Activated CD4-positive, CD25-positive, alpha-beta regulatory T cell treated with anti-CD3 and anti-CD28 coated beads, Interleukin-2, amount 50 U/mL, for 72 hours (primary cell): ENCODE data around the gene MYPOP.
"Not testable (repeated sequence)": the region's sequence is repeated elsewhere in the genome, so short reads cannot be mapped to it uniquely, and the experiment has no call there.

Source experiments
- DNase-seq: peaks from one replicate; pipeline ENCODE4 v3.0.0; 2021

Gene MYPOP

DNA sequence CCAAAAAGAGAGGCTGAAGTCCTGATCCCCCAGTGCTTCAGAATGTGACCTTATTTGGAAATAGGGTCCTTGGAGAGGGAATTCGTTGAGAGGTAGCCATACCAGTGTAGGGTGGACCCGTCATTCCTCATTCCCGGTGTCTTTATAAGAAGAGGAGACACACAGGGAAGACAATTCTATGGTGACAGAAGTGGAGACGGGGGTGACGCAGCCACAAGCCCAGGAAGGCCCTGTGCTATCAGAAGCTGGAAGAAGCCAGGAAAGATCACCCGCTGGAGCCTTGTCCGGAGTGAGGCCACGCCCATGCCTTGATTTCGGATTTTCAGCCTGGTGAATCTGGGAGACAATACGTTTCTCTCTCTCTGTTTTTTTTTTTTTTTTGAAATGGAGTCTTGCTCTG lies 2.6 kb upstream of the MYPOP start:
- no peak for DNase-seq

DNA sequence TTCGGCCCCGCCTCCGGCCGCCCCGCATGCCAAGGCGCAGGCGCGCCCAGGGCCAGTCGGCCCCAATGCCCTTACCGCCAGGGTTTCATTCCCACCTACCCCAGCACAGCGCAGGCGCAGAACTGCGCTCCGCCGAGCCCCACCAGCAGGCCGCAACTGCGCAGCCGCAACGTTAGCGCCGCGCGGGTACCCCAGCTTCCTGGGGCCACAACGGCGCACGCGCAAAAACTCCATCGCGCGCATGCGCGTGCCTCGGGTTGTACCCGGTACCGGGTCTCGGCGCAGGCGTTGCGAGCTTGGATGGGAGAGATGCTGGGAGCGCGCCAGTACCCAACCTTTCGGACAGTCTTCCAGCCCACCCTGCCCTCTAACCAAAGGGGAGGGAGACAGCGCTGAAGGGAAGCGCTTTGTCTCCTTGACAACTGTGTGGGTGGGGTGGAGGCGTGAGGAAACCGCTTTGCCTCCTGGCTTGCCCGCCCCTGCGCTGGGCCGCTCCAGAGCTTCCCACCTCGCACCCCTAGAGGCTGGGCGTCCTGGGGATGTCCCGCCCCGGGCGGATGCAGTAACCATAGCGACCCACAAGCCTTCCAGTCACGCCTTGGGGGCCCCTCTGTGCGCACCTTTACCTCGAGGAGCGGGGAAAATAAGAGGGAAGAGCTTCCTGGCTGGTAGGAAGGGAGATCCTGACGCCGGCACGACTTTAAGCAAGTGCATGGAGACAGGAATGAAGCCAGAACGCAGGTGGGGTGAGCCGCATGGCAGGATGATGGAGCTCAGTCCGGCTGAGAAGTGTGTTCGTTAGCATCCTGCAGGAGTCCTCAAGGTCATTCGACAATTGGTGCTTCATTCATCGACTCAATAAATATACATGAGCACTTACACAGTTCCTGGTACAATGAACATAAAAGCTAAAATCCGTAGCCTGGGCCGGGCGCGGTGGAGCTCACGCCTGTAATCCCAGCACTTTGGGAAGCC lies 525 bp upstream of the MYPOP start:
- DNase-seq, result peak; percentile 100

DNA sequence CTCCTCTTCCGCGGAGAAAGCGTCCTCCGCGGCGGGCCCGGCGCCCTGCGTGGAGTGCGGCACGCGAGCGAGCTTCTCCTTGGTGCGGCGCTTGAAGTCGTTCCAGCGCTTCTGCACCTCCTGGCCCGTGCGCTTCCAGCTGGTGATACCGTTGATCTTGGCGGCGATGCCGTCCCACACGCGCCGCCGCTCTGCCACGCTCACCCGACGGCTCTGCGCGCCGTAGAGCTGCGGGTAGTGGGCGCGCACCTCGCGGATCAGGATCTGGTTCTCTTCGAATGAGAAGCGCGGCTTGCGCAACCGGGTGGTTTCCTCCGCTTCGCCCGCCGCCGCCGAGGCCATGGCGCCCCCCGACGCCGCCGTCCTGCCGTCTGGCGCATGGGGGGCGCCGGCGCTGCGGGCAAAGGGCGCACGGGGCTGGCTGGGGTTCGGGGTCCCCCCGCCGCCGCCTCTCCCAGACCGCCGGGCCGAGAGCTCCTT lies 941 bp downstream of the MYPOP start:
- peak; percentile 38 for DNase-seq

DNA sequence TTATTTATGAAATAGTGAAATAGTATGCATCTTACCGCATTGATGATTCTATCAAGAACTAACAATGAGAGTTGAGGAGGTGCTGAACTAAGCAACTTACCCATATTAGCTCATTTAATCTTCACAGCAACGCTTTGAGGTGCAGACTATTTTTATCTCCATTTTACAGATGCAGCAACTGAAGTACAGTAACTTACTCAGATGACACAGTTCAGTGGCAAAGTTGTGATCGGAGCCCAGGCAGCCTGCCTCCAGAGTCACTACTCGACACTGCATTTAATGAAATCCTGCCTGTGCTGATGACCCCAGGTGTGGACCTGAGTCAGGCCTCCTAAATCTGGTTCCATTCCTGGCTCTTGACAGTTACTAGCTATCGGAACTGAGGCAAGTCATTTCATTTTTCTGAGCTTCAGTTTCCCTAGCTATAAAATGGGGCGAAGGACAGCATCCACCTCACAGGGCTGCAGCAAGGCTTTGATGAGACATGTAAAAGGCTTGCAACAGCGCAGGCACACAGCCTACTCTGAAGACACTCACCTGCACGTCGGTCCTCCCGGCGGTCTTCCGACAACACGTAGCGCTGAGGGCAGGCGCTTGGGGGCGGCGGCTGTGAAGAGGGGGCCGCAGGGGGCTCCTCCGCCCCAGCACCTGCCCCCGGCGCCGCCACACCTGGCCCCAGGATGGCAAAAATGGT lies 1.5 kb downstream of the MYPOP start:
- DNase-seq, result no peak

DNA sequence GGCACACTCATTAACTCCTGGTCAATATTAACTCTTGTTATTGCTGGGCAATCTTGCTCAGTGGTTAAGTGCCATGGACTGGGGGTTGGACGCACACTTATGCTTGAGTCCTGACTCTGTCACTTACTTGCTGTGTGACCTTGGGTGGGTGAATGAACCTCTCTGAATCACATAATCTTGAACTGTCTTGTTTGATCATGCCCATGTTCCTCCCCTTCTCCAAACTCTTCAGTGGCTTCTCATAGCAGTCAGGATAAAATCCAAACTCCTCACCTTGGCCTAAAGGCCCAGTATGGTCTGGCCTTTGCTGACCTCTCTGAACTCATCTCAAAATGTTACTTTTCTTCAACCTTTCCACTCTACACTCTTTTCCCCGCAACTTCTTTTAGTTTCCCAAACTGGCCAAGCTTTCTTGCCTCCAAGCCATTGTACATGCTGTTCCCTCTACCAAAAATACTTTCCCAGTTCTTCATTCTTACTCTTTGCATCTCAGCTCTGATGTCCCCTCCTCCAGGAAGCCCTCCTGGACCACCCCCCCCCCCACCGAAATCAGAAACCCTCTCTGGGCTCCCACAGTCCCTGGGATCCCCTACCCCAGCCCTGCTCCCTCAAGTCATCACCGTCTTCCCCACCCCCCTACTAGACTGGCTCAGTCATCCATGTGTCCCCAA lies 2.4 kb downstream of the MYPOP start:
- no peak for DNase-seq

DNA sequence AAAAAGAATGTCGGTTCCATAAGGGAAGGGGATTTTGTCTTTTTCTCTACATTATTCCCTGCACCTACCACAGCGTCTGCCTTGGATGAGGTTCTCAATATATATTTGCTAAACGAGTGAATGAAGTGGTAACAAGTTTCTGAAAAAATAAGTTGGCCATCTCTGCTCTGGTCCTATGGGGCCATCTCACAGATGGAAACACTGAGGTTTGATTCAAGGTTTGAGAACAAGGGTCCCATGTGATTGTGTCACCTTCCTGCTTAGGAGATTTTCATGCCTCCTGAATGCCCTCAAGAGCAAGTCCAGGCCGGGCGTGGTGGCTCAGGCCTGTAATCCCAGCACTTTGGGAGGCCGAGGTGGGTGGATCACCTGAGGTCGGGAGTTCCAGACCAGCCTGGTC lies 3.2 kb downstream of the MYPOP start:
- DNase-seq, result no peak

DNA sequence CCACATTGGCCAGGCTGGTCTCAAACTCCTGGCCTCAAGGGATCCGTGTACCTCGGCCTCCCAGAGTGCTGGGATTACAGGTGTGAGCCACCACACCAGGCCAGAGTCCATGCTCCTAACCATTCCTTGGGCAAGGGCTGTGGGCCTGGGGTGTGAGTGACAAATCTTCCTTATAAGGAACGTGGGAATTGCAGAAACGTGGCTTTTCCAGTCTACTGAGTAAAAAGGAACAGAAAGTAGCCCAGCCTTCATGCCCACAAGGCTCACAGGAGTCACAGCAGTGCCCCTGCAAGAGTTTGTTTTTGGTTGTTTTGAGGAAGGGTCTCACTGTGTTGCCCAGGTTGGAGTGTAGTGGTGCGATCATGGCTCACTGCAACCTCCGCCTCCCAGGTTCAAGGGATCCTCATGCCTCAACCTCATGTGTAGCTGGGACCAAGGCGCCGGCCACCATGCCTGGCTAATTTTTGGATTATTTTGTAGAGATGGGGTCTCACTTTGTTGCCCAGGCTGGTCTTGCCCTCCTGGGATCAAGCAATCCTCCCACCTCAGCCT lies 5.1 kb downstream of the MYPOP start:
- DNase-seq, result no peak

DNA sequence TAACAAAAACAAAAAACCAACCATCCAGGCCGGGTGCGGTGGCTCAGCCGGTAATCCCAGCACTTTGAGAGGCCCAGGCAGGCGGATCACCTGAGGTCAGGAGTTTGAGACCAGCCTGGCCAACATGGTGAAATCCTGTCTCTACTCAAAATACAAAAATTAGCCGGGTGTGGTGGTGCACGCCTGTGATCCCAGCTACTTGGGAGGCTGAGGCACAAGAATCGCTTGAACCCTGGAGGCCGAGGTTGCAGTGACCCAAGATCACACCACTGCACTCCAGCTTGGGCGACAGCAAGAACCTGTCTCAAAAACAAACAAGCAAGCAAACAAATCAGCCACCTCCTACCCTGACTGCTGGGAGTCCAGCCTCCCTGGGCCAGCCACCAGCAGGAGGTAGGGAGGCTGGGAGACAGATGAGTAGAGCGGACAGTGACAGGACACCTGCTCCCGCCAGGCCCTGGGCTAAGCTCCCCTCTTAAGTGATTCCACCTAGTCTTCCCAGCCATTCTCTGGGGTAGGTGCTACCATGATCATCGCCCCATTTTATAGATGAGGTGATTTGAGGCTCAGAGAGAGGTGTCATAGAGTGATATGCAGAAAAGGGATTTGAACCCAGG lies 6.3 kb downstream of the MYPOP start:
- DNase-seq, result not testable (repeated sequence)

DNA sequence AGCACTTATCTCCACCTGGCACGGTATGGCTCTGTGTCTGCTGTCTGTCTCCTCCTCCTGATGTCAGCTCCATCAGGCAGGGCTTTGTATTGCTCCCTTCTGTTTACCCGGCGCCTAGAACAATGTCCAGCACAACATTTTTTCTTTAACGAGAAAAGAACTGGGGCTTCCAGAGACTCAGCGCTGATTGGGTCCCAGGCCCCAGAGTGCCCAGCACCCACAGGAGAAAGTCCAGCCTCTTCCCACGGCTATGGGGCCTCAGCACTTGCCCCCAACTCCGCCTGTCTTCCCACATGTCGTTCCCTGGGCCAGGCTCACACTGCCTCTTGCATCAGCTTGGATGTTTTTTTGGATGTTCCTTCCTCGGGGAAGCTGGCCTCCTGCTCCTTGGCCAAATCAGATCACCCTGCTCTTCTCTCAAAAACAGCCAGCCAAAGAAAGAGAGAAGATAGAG lies 6.9 kb downstream of the MYPOP start:
- no peak for DNase-seq

DNA sequence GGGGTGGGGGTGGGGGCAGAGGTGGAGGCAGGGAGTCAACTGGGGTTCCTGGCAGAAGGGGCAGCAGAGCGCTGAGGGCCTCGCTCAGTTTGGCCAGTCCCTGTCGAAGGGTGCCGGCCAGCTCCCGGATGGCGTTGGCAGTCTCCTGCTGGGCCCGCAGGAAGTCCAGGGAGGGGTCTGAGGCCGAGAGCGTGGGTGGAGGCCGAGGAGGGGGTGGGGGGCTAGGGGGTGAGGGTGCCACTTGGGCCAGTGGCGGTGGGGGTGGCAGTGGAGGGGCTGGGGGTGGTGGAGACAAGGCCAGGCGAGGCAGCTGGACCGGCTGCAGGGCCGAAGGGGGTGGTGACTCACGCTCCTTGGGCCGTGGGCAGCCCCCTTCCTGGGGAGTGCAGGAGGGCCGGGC lies 11.5 kb downstream of the MYPOP start:
- no peak for DNase-seq

DNA sequence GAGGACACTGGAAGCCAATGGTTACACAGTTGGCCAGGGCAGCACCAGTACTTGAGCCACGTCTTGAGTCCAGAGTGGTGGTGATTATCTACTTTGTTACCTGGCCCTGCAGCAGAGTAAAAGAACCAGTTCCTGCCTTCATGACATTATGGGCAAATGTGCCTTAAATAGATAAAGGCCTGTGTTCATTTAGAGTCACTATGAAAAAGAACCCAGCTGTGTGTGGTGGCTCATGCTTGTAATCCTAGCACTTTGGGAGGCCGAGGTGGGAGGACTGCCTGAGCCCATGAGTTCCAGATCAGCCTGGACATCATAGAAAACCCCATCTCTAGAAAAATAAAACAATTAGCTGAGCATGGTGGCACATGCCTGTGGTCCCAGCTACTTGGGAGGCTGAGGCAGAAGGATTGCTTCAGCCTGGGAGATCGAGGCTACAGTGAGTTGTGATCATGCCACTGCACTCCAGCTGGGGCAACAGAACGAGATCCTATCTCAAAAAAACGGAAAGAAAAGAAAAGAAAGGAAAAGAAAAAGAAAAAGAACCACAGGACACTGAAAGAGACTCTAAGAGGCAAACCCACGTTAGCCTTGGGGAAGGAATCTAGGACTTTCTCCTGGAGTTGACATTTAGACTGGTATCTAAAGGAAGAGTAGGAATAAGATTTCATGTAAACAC lies 13.1 kb downstream of the MYPOP start:
- DNase-seq, result no peak

DNA sequence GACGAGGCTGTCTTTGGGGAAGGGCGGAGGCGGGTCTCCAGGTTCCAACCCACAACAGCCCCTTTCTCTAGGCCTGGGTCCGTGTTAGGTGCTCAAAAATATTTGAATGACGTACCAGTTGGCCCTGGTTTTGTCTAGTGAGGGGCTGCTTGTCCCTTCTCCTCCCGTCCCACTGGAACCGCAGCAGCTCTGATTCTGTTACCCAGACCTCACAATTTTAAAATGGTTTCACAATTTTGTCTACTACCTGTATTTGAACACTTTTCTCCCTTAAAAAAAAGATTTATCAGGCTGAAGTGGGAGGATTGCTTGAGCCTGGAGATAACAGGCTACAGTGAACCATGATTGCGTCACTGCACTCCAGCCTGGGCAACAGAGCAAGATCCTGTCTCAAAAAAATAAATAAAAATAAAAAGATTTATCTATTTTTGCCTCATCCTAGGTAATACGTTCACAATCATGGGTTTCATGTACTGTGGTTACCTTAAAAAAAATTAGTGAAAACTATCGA lies 15.2 kb downstream of the MYPOP start:
- DNase-seq, result no peak

DNA sequence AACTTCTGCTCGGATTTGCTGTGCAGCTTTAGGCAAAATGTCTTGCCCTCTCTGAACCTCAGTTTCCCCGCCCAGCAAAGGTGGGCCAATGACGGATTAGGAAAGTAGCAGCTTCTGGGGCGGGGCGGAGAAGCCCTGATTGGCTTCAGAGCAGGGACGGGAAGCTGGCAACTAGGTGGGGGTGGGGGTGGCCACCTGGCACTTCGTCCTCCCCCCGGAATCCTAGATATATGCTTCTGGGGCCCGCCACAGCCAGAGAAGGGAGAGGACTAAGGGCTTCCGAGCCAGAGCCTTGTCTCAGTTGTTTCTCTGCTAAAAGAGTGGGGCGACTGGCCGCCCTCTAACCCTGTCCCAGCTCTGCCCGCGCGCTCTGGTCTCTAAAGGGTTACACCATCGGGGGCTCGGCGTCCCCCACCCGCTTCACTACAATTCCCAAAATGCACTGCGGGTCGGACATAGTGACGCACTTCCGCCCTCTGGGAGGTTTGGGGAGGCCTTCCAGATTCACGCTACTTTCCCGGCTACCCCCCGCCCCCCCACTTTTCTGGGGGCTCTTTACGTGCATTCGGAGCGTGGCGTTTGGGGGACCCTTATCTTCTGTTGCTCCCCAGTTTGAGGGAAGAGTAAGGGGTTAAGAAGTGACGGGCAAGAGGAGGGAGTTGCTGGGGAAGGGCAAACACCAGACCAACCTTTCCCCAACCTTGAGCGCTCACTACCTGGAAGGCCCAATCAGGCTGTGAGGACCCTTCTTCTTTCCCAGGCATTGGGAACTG lies 15.8 kb downstream of the MYPOP start:
- peak; percentile 84 for DNase-seq

DNA sequence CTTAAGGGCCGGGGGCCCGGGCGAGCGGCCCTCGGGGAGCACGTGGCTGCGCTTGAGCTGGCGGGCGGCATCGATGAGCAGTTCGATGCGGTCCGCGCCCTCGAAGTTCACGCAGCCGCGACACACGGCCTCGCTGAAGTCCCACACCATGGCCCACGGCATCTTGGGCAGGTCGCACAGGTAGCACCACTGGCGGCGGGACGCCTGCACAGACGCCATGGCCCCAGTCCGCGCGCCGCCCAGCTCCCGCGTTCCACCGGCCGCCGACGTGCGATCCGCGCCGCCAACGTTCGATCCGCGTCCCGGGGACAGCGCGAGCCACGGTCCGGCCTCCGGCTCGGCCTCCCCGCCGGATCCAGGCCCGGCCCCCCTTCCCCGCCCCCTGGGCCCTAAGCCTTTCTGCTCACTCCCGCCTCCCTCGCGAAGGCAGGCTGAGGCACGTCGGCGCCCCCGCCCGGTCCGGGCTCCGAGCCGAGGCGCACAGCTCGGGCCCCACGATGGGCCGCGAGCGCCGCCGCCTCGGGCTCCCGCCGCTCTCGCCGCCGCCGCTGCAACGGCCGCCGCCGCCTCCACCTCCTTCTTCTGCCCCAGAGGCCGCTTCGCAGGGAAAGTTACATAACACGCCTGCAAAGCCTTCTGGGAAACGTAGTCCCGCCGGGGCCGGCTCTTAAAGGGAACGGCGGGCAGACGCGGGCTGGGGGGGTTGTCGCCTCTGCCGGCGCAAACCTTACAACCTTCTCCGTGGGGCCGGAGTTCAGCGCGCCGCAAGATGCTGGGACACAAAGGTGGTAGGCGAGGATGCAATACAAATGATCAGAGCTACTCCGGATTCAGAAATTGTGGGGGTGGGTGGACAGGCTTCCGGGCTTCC lies 16.6 kb downstream of the MYPOP start, which contains the start of gene IRF2BP1:
TSS of gene IRF2BP1 (minus strand) at position 586 of the 871 bp plus-strand sequence. CDS start at position 219, 367 bp downstream.
- DNase-seq, result peak; percentile 85

DNA sequence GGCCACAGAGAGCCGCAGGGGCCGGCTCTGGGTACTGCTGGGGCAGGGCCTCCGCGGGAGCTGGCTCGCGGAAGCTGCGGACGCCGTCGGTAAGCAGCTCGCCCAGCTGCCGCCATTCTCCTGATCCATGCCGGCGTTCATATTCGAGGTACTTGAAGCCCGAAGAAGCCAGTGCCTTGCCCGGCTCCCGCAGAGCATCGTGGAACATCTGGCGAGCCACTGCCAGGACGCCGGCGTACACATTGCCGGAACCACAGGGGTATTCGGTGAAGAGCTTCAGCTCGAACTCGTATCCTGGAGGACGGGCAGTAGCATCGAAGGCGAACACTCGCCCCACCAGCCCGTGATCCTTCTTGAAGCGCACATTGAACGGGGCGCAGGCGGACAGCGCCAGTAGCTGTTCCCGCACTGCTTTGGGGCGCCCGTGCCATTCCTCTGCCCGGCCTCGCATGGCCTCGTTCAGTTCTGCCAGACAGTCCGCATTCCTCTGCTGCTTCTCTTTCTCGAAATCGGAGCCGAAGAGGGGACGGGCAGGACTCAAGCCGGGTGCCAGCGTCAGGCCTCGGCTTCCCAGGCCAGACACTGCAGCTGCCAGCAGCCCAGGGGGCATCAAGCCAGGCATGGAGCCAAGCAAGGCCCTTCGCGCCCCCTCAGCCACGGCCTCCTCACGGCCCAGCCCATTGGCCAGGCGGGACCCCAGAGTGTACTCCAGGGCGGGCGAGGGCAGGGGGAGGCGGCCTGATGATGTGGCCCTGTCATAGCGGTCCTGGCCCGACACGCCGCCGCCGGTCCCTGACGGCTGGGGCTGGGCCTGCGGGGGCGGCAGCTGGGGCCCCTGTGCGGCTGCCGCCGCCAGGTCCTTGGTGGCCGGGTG lies 17.5 kb downstream of the MYPOP start:
- DNase-seq, result no peak

DNA sequence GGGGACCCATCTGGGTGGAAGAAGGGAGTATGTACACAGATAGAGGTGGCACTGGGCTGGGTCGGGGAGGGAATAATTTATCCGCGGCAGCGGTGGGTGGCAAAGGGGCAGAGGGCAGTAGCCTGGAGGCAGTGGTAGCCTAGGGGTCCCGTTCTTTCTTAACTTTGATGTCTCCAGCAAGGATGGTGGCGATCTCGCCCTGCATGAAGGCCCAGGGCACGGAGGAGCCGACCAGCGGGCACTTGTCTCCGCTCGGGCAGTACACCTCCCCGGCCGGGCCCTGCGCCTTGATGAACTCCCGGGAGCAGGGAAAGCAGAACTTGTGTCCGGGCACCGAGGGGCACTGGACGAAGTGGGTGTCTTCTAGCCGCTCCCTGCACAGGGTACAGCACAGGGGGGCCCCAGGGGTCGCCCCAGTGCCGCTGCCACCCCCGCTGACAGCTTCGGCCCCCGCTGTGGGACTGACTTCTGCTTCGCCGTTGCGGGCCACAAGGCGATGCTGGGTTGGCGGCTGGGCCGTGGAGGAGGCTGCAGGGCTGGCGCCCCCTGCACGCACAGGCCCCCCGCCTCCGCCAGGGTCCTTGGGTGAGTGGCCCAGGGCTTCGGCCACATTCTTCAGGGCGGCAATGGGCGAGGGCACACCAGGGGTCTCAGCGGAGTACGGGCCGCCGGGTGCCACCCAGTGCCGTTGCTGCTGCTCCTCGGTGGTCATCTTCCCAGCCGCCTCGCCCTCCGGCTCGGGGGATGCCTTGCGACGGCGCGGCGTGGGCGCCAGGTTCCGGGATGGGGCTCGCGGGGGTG lies 18.3 kb downstream of the MYPOP start:
- DNase-seq, result no peak

DNA sequence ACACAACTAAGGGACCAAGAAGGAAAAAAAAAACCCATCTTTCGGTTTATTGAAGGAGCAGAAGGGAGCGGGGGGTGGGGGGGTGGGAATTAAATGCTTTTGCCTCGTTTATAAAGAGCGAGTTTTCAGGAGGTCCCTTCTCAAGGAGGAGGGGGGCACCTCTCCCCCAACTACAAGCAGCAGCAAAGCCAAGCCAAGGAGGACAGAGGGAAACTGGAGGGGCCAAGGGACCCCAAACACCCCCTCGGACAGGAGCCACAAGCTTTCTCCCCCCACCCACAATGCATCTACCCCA lies 18.9 kb downstream of the MYPOP start:
- DNase-seq, result no peak
